Measurements from ENCODE around the gene ELOA. TPM values are rescaled to one million over a fixed set of nuclear protein-coding genes. Genes with fewer than 3 reads are reported as not detected.

ELOA gene
- 17.6 and 19.2 TPM in 2 replicates for total RNA-seq

GRCh38 chr1:23743287-23744152 is at the start of gene ELOA:
Gene ELOA (plus strand): TSS chr1:23743471. CDS start chr1:23743504, 33 bp downstream.

GRCh38 chr1:23777979-23778814 is 34.9 kb downstream of the ELOA start, which contains the start of gene PITHD1:
Gene PITHD1 (plus strand): TSS chr1:23778418. CDS start chr1:23778516, 98 bp downstream.

GRCh38 chr1:23790696-23791515 is 47.6 kb downstream of the ELOA start, which contains the start of gene LYPLA2:
Gene LYPLA2 (plus strand): TSS chr1:23791145. CDS start chr1:23792683, 1,538 bp downstream.

GRCh38 chr1:23800400-23801337 is 57.4 kb downstream of the ELOA start, which contains the start of gene GALE:
Gene GALE (minus strand): TSS chr1:23800754. CDS start chr1:23799007, 1,747 bp downstream.

Other genes with a start within 250 kb of the ELOA start
- gene E2F2, start 212.2 kb upstream of the ELOA start, total RNA-seq, result 0.97 and 2.0 TPM in 2 replicates
- gene ID3, start 184.0 kb upstream of the ELOA start, total RNA-seq, result 115 and 223 TPM in 2 replicates
- gene RPL11, start 51.7 kb upstream of the ELOA start, total RNA-seq, result 897 and 1,608 TPM in 2 replicates
- gene PITHD1, start 34.9 kb downstream of the ELOA start, total RNA-seq, result 37.7 and 44.2 TPM in 2 replicates
- gene LYPLA2, start 47.7 kb downstream of the ELOA start, total RNA-seq, result 87.2 and 123 TPM in 2 replicates
- gene GALE, start 57.3 kb downstream of the ELOA start, total RNA-seq, result 64.3 and 77.4 TPM in 2 replicates
- gene HMGCL, start 82.0 kb downstream of the ELOA start, total RNA-seq, result 38.7 and 43.9 TPM in 2 replicates
- gene FUCA1, start 124.8 kb downstream of the ELOA start, total RNA-seq, result 6.5 and 7.9 TPM in 2 replicates
- not detected in 2 replicates for gene CNR2, start 169.9 kb downstream of the ELOA start, total RNA-seq
- gene PNRC2, start 216.4 kb downstream of the ELOA start, total RNA-seq, result 113 and 177 TPM in 2 replicates
- gene SRSF10, start 236.9 kb downstream of the ELOA start, total RNA-seq, result 90.9 and 140 TPM in 2 replicates

All from epithelial cell of umbilical artery (primary cell).